Measurements from ENCODE around the gene CADPS2. TPM values are rescaled to one million over a fixed set of nuclear protein-coding genes. Genes with fewer than 3 reads are reported as not detected.
"Not testable (repeated sequence)": the region's sequence is repeated elsewhere in the genome, so short reads cannot be mapped to it uniquely, and the experiment has no call there.

CADPS2 gene
- total and polyA plus RNA-seq, 2 of the 8 experiments (the other 6 are each of a cell fraction or from before 2014, with no cell fraction given), result 8.9 to 22.3 TPM

DNA sequence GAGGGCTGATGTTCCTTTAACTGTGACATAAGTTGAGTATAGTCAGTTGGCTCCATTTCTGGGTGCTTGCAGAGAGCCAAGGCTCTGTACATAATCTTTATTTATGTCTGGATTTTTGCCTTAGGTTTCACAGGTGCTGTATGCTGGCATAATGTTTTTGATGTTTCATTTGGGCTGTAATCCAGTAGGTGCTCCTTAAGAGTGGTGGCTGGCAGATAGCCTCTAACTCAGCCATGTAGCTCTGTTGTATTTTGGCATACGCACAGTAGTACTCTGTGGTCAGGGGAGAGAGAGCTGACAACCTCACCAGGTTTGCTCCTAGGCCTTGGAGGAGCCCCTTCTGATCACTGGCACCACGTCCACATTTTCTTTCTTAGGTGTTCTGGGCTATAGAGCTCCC lies 248.5 kb downstream of the CADPS2 start (continued):
- TF ChIP-seq EZH2 (IDR thresholded peaks at IDR 0.05; ENCODE audit: low read depth, low read length, severe bottlenecking) (no peak), RBBP5 (IDR thresholded peaks at IDR 0.05; ENCODE audit: borderline replicate concordance, low read depth, low read length) (no peak)

DNA sequence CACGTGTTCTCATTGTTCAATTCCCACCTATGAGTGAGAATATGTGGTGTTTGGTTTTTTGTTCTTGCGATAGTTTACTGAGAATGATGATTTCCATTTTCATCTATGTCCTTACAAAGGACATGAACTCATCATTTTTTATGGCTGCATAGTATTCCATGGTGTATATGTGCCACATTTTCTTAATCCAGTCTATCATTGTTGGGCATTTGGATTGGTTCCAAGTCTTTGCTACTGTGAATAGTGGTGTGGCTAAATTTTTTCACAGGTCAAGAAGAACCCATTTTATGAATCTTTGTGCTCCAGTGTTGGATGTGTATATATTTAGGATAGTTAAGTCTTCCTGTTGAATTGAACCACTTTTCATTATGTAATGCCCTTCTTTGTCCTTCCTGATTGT lies 250.8 kb downstream of the CADPS2 start:
- H3K9ac ChIP-seq (replicated peaks in 1 of 4; ENCODE audit: extremely low read depth in 1 of 4, low read depth in 3 of 4, low read length in 3 of 4); H3K23me2 ChIP-seq (ENCODE audit: low read depth, low read length); H3K56ac ChIP-seq (replicated peaks; ENCODE audit: insufficient read length, low read depth, low read length); H3K27ac ChIP-seq (ENCODE audit: low read depth, low read length); H3K18ac ChIP-seq (ENCODE audit: extremely low read depth, low read length); H2BK120ac ChIP-seq (replicated peaks; ENCODE audit: low read depth, low read length); H3K4ac ChIP-seq (replicated peaks; ENCODE audit: insufficient read length, low read depth, low read length); H3K4me2 ChIP-seq (ENCODE audit: insufficient read depth in 1 of 2, low read depth in 2 of 2, low read length in 2 of 2); H3K14ac ChIP-seq (ENCODE audit: insufficient read length); H2BK5ac ChIP-seq (ENCODE audit: low read depth, low read length); H4K8ac ChIP-seq (ENCODE audit: extremely low read depth, insufficient read depth, low read length); H3K27me3 ChIP-seq (replicated peaks in 1 of 4; ENCODE audit: control insufficient read depth in 3 of 4, extremely low read depth in 1 of 4, insufficient read depth in 3 of 4, low read length in 3 of 4); FAIRE-seq; DNase-seq (ENCODE audit: low read depth in 1 of 2, low spot score in 2 of 2); H3K4me1 ChIP-seq (replicated peaks in 1 of 4; ENCODE audit: control insufficient read depth in 3 of 4, insufficient read depth in 4 of 4, low read length in 3 of 4); CTCF ChIA-PET (ENCODE audit: partially characterized antibody); H2BK12ac ChIP-seq (ENCODE audit: low read depth, low read length); H3K36me3 ChIP-seq (ENCODE audit: control insufficient read depth in 2 of 4, insufficient read depth in 4 of 4, low read length in 3 of 4); H4K91ac ChIP-seq (replicated peaks; ENCODE audit: insufficient read length, low read length); H4K5ac ChIP-seq (ENCODE audit: insufficient read length, low read depth, low read length); H3K9me3 ChIP-seq (ENCODE audit: insufficient read depth in 2 of 2, low read depth in 1 of 2, low read length in 1 of 2); POLR2A ChIA-PET (ENCODE audit: partially characterized antibody); H2AK5ac ChIP-seq (ENCODE audit: low read depth, low read length); H3K79me1 ChIP-seq (ENCODE audit: low read depth, low read length); H4K20me1 ChIP-seq (replicated peaks in 1 of 2; ENCODE audit: control insufficient read depth in 1 of 2, insufficient read depth in 2 of 2, low read length in 2 of 2); H2BK20ac ChIP-seq (ENCODE audit: low read length); H2BK15ac ChIP-seq (ENCODE audit: low read length); H3K23ac ChIP-seq (ENCODE audit: insufficient read length); H3K4me3 ChIP-seq (ENCODE audit: extremely low read depth in 1 of 4, insufficient read depth in 2 of 4, low read depth in 3 of 4, low read length in 4 of 4); H3K79me2 ChIP-seq (ENCODE audit: control insufficient read depth in 1 of 2, insufficient read depth in 2 of 2, low read length in 2 of 2); H2AFZ ChIP-seq (ENCODE audit: low read length): not testable (repeated sequence)
- 90% methylated on average over 2 of the region's 2 CpGs; no CpG with 5 or more reads in 1 of the 2 experiments for WGBS, 2 experiments (ENCODE audit: extremely low coverage in 1 of 2, insufficient coverage in 1 of 2, insufficient read length in 1 of 2, insufficient replicate concordance in 2 of 2, low coverage in 1 of 2, low lambda C conversion rate in 2 of 2, missing lambda C conversion rate in 1 of 2)

Data from H1 (cell line).